Breast epithelium (tissue), 3 donors: Measurements from ENCODE around the gene BACH2.

ENCODE experiments used
- POLR2A ChIP-seq: fragments of 450-650 bp; IDR thresholded peaks from one replicate; pipeline ENCODE4 v1.6.1; 2016; ENCODE audit warnings: antibody characterized with exemption, mild to moderate bottlenecking, moderate library complexity
- TF ChIP-seq, protein P1 (sequence below), 3 donors: fragments of 450-650 bp; IDR thresholded peaks; one replicate each; pipeline ENCODE4 v1.5.1; 2016 to 2017; ENCODE audit warnings: antibody characterized with exemption in 3 of 3, mild to moderate bottlenecking in 3 of 3, moderate library complexity in 3 of 3

GRCh38 chr6:89999945-90000825, 296.5 kb downstream of the BACH2 start:
- TF ChIP-seq, protein P1, sequence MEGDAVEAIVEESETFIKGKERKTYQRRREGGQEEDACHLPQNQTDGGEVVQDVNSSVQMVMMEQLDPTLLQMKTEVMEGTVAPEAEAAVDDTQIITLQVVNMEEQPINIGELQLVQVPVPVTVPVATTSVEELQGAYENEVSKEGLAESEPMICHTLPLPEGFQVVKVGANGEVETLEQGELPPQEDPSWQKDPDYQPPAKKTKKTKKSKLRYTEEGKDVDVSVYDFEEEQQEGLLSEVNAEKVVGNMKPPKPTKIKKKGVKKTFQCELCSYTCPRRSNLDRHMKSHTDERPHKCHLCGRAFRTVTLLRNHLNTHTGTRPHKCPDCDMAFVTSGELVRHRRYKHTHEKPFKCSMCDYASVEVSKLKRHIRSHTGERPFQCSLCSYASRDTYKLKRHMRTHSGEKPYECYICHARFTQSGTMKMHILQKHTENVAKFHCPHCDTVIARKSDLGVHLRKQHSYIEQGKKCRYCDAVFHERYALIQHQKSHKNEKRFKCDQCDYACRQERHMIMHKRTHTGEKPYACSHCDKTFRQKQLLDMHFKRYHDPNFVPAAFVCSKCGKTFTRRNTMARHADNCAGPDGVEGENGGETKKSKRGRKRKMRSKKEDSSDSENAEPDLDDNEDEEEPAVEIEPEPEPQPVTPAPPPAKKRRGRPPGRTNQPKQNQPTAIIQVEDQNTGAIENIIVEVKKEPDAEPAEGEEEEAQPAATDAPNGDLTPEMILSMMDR (IDR thresholded peaks at IDR 0.05) = no peak
- TF ChIP-seq POLR2A = no peak
